CD14-positive monocyte (primary cell): ENCODE data around the gene MS4A8. TPM values are rescaled to one million over a fixed set of nuclear protein-coding genes. Genes with fewer than 3 reads are reported as not detected.

Source experiments
- DNase-seq, 3 donors: peaks; one replicate each; pipeline ENCODE4 v3.0.0-alpha.2; 2011 to 2022
- H2AFZ ChIP-seq: 2 replicates; pipeline ENCODE4 v1.6.0; 2012; ENCODE audit warnings: mild to moderate bottlenecking, low read depth, low read length, inconsistent platforms; ENCODE audit not compliant: insufficient read depth, poor library complexity, severe bottlenecking
- H3K27ac ChIP-seq, 2 donors: 1 replicate in 1 of 2; 2 replicates in 1 of 2; pipeline ENCODE4 v1.5.1; 2012 to 2013; ENCODE audit warnings: low read length in 2 of 2, control low read depth in 1 of 2, inconsistent platforms in 1 of 2, low read depth in 1 of 2, mild to moderate bottlenecking in 1 of 2
- H3K27me3 ChIP-seq, 2 donors: one replicate each; pipeline versions ENCODE4 v1.6.0 to v1.6.1; 2011 to 2013; ENCODE audit warnings: low read length in 2 of 2; ENCODE audit not compliant: control insufficient read depth in 2 of 2, insufficient read depth in 2 of 2
- H3K36me3 ChIP-seq, 2 donors: replicated peaks in 1 of 2; 1 replicate in 1 of 2; 2 replicates in 1 of 2; pipeline versions ENCODE4 v1.5.1 to v1.6.1; 2012 to 2013; ENCODE audit warnings: low read length in 2 of 2, control low read depth in 1 of 2, inconsistent platforms in 1 of 2, mild to moderate bottlenecking in 1 of 2; ENCODE audit not compliant: insufficient read depth in 2 of 2, control insufficient read depth in 1 of 2
- H3K4me1 ChIP-seq, 2 donors: 1 replicate in 1 of 2; 2 replicates in 1 of 2; pipeline versions ENCODE4 v1.5.1 to v1.6.1; 2012 to 2013; ENCODE audit warnings: low read length in 2 of 2, control low read depth in 1 of 2, inconsistent platforms in 1 of 2, mild to moderate bottlenecking in 1 of 2, moderate library complexity in 1 of 2; ENCODE audit not compliant: insufficient read depth in 2 of 2, control insufficient read depth in 1 of 2
- H3K4me2 ChIP-seq: replicated peaks from 2 replicates; pipeline ENCODE3; 2012; ENCODE audit warnings: low read length, moderate library complexity, mild to moderate bottlenecking; ENCODE audit not compliant: poor library complexity, severe bottlenecking; ENCODE audit errors: extremely low read depth
- H3K4me3 ChIP-seq, 3 experiments: fragments of 200-600 bp in 1 of 3; sonication (generic) in 1 of 3; replicated peaks in 1 of 3; 1 replicate in 2 of 3; 2 replicates in 1 of 3; pipeline ENCODE4 v1.5.1; 2011 to 2013; ENCODE audit warnings: low read length in 3 of 3, mild to moderate bottlenecking in 3 of 3, control low read depth in 2 of 3, low read depth in 2 of 3, inconsistent platforms in 1 of 3, moderate library complexity in 1 of 3
- H3K79me2 ChIP-seq: 2 replicates; pipeline ENCODE4 v1.6.0; 2012; ENCODE audit warnings: mild to moderate bottlenecking, control low read depth, inconsistent platforms, low read length, moderate library complexity; ENCODE audit not compliant: insufficient read depth
- H3K9ac ChIP-seq: 2 replicates; pipeline ENCODE4 v1.6.0; 2017; ENCODE audit warnings: low read length, mild to moderate bottlenecking; ENCODE audit not compliant: insufficient read depth, poor library complexity, severe bottlenecking
- H3K9me3 ChIP-seq, 2 donors: replicated peaks in 1 of 2; 1 replicate in 1 of 2; 2 replicates in 1 of 2; pipeline versions ENCODE4 v1.5.1 to v1.6.1; 2012 to 2013; ENCODE audit warnings: low read length in 2 of 2, control low read depth in 1 of 2; ENCODE audit not compliant: control insufficient read depth in 1 of 2, insufficient read depth in 1 of 2
- H4K20me1 ChIP-seq: 2 replicates; pipeline ENCODE4 v1.6.0; 2012; ENCODE audit warnings: mild to moderate bottlenecking, low read length, control low read depth, moderate library complexity; ENCODE audit not compliant: insufficient read depth
- H3K27ac Mint-ChIP-seq, 7 donors: one replicate each; pipeline ENCODE4 v1.8.0; 2020; ENCODE audit warnings: mild to moderate bottlenecking in 7 of 7, mixed read lengths in 7 of 7, moderate library complexity in 6 of 7, inconsistent platforms in 2 of 7
- H3K27me3 Mint-ChIP-seq, 3 donors: one replicate each; pipeline ENCODE4 v1.8.0; 2021 to 2022; ENCODE audit warnings: low read depth in 3 of 3, mild to moderate bottlenecking in 3 of 3, mixed read lengths in 3 of 3, moderate library complexity in 3 of 3, inconsistent platforms in 1 of 3
- H3K36me3 Mint-ChIP-seq, 2 donors: one replicate each; pipeline ENCODE4 v1.8.0; 2020; ENCODE audit warnings: mixed read lengths in 2 of 2, inconsistent platforms in 1 of 2, mild to moderate bottlenecking in 1 of 2
- H3K4me1 Mint-ChIP-seq: one replicate; pipeline ENCODE4 v1.8.0; 2020; ENCODE audit warnings: mild to moderate bottlenecking, mixed read lengths
- H3K4me3 Mint-ChIP-seq, 2 donors: one replicate each; pipeline ENCODE4 v1.8.0; 2020; ENCODE audit warnings: mild to moderate bottlenecking in 2 of 2, mixed read lengths in 2 of 2, moderate library complexity in 1 of 2
- H3K9me3 Mint-ChIP-seq, 7 donors: one replicate each; pipeline ENCODE4 v1.8.0; 2020 to 2022; ENCODE audit warnings: mixed read lengths in 7 of 7, mild to moderate bottlenecking in 6 of 7, moderate library complexity in 6 of 7, inconsistent platforms in 2 of 7
- WGBS: methylation state at CpG from one replicate; pipeline ENCODE4 v1.1.5; 2013; ENCODE audit warnings: missing lambda C conversion rate; ENCODE audit not compliant: insufficient coverage; 5-methylcytosine and 5-hydroxymethylcytosine counted together
- intact Hi-C, 2 donors: fragments of 100-400 bp; cut with micrococcal nuclease; formaldehyde crosslinking; loops; one replicate each; pipeline versions ENCODE4 v1.15.0 to v1.15.1; 2023
- polyA plus RNA-seq, 3 donors: library from polyadenylated mRNA; depleted of rRNA in 1 of 3; unstranded in 2 of 3; stranded (reverse) in 1 of 3; fragments of 300-500 nt in 2 of 3; fragments of >200 nt in 1 of 3; fragmentation: Illumina TruSeq in 2 of 3; gene quantifications; 1 replicate in 2 of 3; 2 replicates in 1 of 3; pipeline ENCODE4 v1.2.3, GENCODE V29; 2012 to 2021
- TF ChIP-seq, protein P1 (sequence below): fragments of 200-600 bp; IDR thresholded peaks from one replicate; pipeline ENCODE4 v1.8.0; 2022; ENCODE audit warnings: antibody characterized with exemption, mild to moderate bottlenecking

The MS4A8 gene
- polyA plus RNA-seq, 3 donors = not detected

DNA sequence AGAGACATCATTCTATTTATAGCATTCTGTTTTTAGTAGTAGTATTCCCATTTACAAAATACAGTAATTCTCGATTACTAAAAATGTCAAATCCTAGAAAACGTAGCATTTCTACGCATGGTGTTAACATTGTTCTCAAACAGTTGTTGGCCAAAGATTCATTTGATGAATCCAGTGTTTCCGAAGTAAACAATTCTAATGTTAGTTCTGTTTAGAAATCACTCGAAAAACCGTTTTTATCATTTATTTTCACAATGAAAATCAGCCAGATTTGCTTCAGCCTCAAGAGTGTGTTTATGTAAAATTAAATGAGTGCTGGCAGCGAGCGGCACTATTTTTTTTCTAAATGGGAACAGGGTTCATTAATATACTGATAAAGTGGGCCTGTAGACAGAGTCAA is 32.2 kb downstream of the MS4A8 start:
- Mint-ChIP-seq H3K4me3 (no peak overlapping the region), H3K27me3 (peaks cover 2 to 5% (median 2%) of the 10 kb centered on the region in 3 donors), H3K36me3 (no peaks in the 10 kb centered on the region), H3K9me3 (peaks cover 0 to 2% (median 0%) of the 10 kb centered on the region in 7 donors), H3K27ac (no peak overlapping the region), H3K4me1 (no peaks in the 10 kb centered on the region)
- Histone ChIP-seq H3K36me3 (no peaks in the 10 kb centered on the region), H3K4me1 (no peaks in the 10 kb centered on the region), H3K27ac (no peak overlapping the region), H4K20me1 (no peaks in the 10 kb centered on the region), H3K9me3 (no peaks in the 10 kb centered on the region), H3K9ac (no peak overlapping the region), H3K4me2 (no peak overlapping the region), H3K79me2 (no peaks in the 10 kb centered on the region), H3K4me3 (no peak overlapping the region), H2AFZ (no peak overlapping the region), H3K27me3 (peaks cover 0 to 2% of the 10 kb centered on the region in 2 donors)
- intact Hi-C loops = no loop called here
- no peak for DNase-seq
- WGBS = 100% methylated on average over 2 of the region's 8 CpGs
- TF ChIP-seq, protein P1, sequence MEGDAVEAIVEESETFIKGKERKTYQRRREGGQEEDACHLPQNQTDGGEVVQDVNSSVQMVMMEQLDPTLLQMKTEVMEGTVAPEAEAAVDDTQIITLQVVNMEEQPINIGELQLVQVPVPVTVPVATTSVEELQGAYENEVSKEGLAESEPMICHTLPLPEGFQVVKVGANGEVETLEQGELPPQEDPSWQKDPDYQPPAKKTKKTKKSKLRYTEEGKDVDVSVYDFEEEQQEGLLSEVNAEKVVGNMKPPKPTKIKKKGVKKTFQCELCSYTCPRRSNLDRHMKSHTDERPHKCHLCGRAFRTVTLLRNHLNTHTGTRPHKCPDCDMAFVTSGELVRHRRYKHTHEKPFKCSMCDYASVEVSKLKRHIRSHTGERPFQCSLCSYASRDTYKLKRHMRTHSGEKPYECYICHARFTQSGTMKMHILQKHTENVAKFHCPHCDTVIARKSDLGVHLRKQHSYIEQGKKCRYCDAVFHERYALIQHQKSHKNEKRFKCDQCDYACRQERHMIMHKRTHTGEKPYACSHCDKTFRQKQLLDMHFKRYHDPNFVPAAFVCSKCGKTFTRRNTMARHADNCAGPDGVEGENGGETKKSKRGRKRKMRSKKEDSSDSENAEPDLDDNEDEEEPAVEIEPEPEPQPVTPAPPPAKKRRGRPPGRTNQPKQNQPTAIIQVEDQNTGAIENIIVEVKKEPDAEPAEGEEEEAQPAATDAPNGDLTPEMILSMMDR = no peak

DNA sequence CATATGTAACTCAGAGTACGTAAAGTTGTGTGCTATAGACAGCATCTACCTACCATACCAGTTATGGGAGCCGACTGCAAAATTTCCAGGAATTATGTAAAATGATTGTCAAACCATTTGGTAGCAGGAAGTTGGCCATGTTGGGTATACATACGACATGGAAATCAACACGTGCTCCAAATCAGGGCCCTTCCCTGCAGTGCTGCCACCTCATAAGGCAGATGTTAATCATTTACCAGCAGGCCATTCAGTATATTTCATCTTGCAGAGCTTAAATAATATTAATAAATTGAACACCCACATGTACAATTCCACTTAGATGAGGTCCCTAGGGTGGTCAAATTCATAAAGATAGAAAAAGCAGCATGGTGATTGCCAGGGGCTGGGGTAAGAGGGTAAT is 34.9 kb downstream of the MS4A8 start:
- Histone ChIP-seq H3K4me2 (no peak overlapping the region), H3K4me1 (no peaks in the 10 kb centered on the region), H3K27me3 (peaks cover 0 to 2% of the 10 kb centered on the region in 2 donors), H3K79me2 (no peaks in the 10 kb centered on the region), H3K9ac (no peak overlapping the region), H4K20me1 (no peaks in the 10 kb centered on the region), H3K9me3 (no peaks in the 10 kb centered on the region), H3K36me3 (no peaks in the 10 kb centered on the region), H3K27ac (no peak overlapping the region), H3K4me3 (no peak overlapping the region), H2AFZ (no peak overlapping the region)
- H3K27me3 Mint-ChIP-seq = peaks cover 0 to 3% (median 2%) of the 10 kb centered on the region in 3 donors
- H3K27ac Mint-ChIP-seq = no peak overlapping the region
- H3K36me3 Mint-ChIP-seq = no peaks in the 10 kb centered on the region
- no CpG with 5 or more reads among the region's 4 CpGs for WGBS
- peaks cover 0 to 2% (median 0%) of the 10 kb centered on the region in 7 donors for H3K9me3 Mint-ChIP-seq
- DNase-seq = no peak
- H3K4me1 Mint-ChIP-seq = no peaks in the 10 kb centered on the region
- intact Hi-C loops = no loop called here
- TF ChIP-seq, protein P1 = no peak
- no peak overlapping the region for H3K4me3 Mint-ChIP-seq
